ENCODE measurements around the gene ZEB1.
"Not testable (repeated sequence)": the region's sequence is repeated elsewhere in the genome, so short reads cannot be mapped to it uniquely, and the experiment has no call there.

Gene ZEB1

DNA sequence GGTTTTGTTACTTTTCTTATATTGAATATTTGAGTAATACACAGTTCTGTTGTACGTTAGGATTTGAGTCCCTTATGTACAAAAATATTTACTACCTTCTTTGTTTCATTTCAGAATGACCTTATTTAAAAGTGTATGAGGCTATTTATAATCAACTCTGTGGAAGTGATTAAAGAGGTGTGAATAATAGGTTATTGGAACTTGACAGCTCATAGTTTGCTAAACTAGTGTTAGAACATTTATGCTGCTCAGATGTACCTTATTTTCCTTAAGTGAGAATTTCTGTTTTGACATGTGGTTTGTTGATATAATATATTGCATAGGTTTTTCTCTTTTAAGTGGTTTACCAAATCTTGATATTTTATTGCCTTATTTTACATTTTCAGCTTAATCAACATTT lies 105.5 kb downstream of the ZEB1 start:
- no peaks in the 10 kb centered on the region for H3K4me1 ChIP-seq (ENCODE audit: insufficient read depth, low read length)
- no peaks in the 10 kb centered on the region for H3K36me3 ChIP-seq (ENCODE audit: insufficient read depth, low read length)
- H3K27me3 ChIP-seq (ENCODE audit: insufficient read depth, low read length) = no peaks in the 10 kb centered on the region
- no peak overlapping the region for H3K9ac ChIP-seq (ENCODE audit: low read depth, low read length)
- H3K9me3 ChIP-seq (ENCODE audit: insufficient read depth, low read depth, low read length) = no peaks in the 10 kb centered on the region
- no CpG with 5 or more reads among the region's 1 CpG for WGBS
- H3K27ac ChIP-seq (ENCODE audit: low read depth, low read length) = no peak overlapping the region
- no peak overlapping the region for H3K4me3 ChIP-seq (ENCODE audit: low read length)

DNA sequence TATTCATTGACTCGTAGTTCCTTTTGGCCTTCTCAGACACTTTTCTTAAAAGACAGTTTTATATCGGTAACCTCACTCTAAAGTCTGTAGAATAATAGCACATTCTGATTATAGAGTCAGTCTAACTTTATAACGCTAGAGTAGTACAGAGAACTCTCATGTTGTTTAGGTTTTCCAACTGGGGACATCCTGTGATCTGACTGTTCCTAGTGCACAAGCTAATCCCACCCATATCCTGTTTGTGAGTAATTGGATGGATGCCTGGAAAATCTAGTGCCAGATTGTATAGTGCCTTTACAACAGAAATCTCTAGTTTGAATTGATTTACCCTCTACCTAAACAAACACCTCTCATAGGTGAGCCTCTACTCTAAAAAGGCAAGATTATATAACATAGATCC lies 107.4 kb downstream of the ZEB1 start:
- H3K27me3 ChIP-seq (ENCODE audit: insufficient read depth, low read length) = no peaks in the 10 kb centered on the region
- no peak overlapping the region for H3K9ac ChIP-seq (ENCODE audit: low read depth, low read length)
- WGBS = 93% methylated on average over 2 of the region's 3 CpGs
- no peaks in the 10 kb centered on the region for H3K4me1 ChIP-seq (ENCODE audit: insufficient read depth, low read length)
- H3K27ac ChIP-seq (ENCODE audit: low read depth, low read length) = no peak overlapping the region
- no peaks in the 10 kb centered on the region for H3K36me3 ChIP-seq (ENCODE audit: insufficient read depth, low read length)
- no peaks in the 10 kb centered on the region for H3K9me3 ChIP-seq (ENCODE audit: insufficient read depth, low read depth, low read length)
- no peak overlapping the region for H3K4me3 ChIP-seq (ENCODE audit: low read length)

DNA sequence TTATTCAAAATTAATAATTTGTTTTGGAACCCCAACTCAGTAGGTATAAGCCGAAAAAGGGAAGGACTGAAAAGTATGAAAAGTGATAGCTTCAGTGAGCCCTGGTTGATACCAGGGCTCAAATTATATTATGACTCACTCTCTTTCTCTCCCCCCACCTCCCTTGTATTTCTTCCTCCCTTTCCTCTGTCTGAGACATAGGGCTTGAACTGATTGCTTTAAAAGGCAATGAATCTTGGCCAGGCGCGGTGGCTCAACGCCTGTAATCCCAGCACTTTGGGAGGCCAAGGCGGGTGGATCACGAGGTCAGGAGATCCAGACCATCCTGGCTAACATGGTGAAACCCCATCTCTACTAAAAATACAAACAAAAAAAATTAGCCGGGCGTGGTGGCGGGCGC lies 108.3 kb downstream of the ZEB1 start:
- H3K9me3 ChIP-seq (ENCODE audit: insufficient read depth, low read depth, low read length); H3K4me1 ChIP-seq (ENCODE audit: insufficient read depth, low read length); H3K4me3 ChIP-seq (ENCODE audit: low read length); H3K9ac ChIP-seq (ENCODE audit: low read depth, low read length); H3K27ac ChIP-seq (ENCODE audit: low read depth, low read length); H3K27me3 ChIP-seq (ENCODE audit: insufficient read depth, low read length); H3K36me3 ChIP-seq (ENCODE audit: insufficient read depth, low read length): not testable (repeated sequence)
- 93% methylated on average over 10 of the region's 10 CpGs for WGBS

DNA sequence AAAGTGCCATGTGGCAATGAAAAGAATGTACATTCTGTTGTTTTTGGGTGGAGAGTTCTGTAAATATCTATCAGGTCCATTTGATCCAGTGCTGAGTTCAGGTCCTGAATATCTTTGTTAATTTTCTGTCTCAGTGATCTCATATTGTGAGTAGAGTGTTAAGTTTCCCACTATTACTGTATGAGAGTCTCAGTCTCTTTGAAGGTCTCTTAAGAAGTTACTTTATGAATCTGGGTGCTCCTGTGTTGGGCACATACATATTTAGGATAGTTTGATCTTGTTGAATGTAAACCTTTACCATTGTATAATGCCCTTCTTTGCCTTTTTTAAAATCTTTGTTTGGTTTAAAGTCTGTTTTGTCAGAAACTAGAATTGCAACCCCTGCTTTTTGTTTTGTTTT lies 109.5 kb downstream of the ZEB1 start:
- not testable (repeated sequence) for H3K27me3 ChIP-seq (ENCODE audit: insufficient read depth, low read length); H3K4me3 ChIP-seq (ENCODE audit: low read length); H3K36me3 ChIP-seq (ENCODE audit: insufficient read depth, low read length); H3K9me3 ChIP-seq (ENCODE audit: insufficient read depth, low read depth, low read length); H3K9ac ChIP-seq (ENCODE audit: low read depth, low read length); H3K27ac ChIP-seq (ENCODE audit: low read depth, low read length); H3K4me1 ChIP-seq (ENCODE audit: insufficient read depth, low read length)

DNA sequence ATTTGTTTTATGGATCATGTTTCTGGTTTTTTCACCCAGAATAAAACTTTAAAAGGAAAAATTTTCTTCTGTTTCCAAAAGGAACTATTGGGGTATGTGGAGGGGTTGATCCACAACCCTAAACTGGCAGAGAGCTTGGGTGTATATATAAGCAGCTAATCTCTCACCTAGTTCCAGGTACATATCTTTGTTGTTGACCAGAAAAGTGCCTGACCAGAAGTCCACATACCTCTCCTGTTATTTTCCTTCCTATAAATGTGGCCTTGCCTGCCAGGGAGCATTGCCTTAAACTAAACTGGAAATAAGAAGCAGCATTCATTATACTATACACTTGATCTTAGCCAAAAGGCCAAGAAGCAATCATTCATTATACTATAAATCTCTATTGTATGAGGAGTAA lies 112.0 kb downstream of the ZEB1 start:
- H3K9ac ChIP-seq (ENCODE audit: low read depth, low read length) = no peak overlapping the region

DNA sequence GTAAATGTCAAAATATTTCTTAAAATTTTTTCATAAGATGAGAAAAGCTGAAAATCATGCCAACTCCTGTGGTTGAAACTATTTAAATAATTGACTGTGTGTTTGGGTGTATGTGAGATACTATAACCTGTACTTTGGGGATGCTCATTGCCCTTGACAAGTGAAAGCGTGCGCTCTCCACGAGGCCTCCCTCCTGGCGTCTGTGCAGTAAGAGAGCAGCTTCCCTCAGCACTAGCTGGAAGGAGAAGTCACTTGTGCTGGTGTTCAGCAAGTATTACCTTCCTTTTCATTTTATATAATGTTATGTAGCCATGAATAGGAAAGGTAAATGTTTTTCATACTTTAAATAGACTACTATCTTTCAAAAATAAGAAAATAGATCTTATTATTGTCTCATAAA lies 118.9 kb downstream of the ZEB1 start:
- Histone ChIP-seq H3K4me3 (ENCODE audit: low read length) (no peak overlapping the region), H3K4me1 (ENCODE audit: insufficient read depth, low read length) (no peaks in the 10 kb centered on the region)
- 93% methylated on average over 4 of the region's 4 CpGs for WGBS

More for the DNA sequence above, 112.0 kb downstream of the ZEB1 start:
- Histone ChIP-seq H3K36me3 (ENCODE audit: insufficient read depth, low read length) (no peaks in the 10 kb centered on the region), H3K27ac (ENCODE audit: low read depth, low read length) (no peak overlapping the region), H3K4me1 (ENCODE audit: insufficient read depth, low read length) (no peaks in the 10 kb centered on the region), H3K9me3 (ENCODE audit: insufficient read depth, low read depth, low read length) (no peaks in the 10 kb centered on the region), H3K4me3 (ENCODE audit: low read length) (no peak overlapping the region), H3K27me3 (ENCODE audit: insufficient read depth, low read length) (no peaks in the 10 kb centered on the region)

DNA sequence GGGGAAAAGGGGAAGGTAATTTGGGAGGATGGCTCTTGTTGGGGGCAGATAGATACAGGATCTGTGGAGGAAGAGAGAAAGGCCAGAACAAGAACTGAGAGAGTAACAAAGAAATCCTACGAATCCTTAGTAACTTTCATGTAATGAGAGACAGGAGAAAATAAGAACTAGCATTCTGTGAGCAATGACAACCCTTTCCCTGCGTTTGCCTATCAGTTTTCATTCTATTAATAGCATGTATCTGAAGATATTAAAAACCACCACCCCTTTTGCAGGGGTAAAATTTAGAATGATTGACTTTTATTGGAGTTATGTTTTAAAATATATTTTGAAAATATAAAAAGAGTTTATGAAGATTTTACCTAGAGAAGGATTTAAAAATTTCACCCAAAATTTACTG lies 132.8 kb downstream of the ZEB1 start:
- H3K27ac ChIP-seq (ENCODE audit: low read depth, low read length) = no peak overlapping the region
- no peak overlapping the region for H3K9ac ChIP-seq (ENCODE audit: low read depth, low read length)
- H3K4me1 ChIP-seq (ENCODE audit: insufficient read depth, low read length) = no peaks in the 10 kb centered on the region
- H3K4me3 ChIP-seq (ENCODE audit: low read length) = no peak overlapping the region
- no peaks in the 10 kb centered on the region for H3K27me3 ChIP-seq (ENCODE audit: insufficient read depth, low read length)
- 92% methylated on average over 1 of the region's 2 CpGs for WGBS
- H3K36me3 ChIP-seq (ENCODE audit: insufficient read depth, low read length) = no peaks in the 10 kb centered on the region
- H3K9me3 ChIP-seq (ENCODE audit: insufficient read depth, low read depth, low read length) = no peaks in the 10 kb centered on the region

More for the DNA sequence above, 118.9 kb downstream of the ZEB1 start:
- no peak overlapping the region for H3K9ac ChIP-seq (ENCODE audit: low read depth, low read length)
- H3K9me3 ChIP-seq (ENCODE audit: insufficient read depth, low read depth, low read length) = no peaks in the 10 kb centered on the region
- H3K27ac ChIP-seq (ENCODE audit: low read depth, low read length) = no peak overlapping the region
- H3K36me3 ChIP-seq (ENCODE audit: insufficient read depth, low read length) = no peaks in the 10 kb centered on the region
- H3K27me3 ChIP-seq (ENCODE audit: insufficient read depth, low read length) = no peaks in the 10 kb centered on the region

DNA sequence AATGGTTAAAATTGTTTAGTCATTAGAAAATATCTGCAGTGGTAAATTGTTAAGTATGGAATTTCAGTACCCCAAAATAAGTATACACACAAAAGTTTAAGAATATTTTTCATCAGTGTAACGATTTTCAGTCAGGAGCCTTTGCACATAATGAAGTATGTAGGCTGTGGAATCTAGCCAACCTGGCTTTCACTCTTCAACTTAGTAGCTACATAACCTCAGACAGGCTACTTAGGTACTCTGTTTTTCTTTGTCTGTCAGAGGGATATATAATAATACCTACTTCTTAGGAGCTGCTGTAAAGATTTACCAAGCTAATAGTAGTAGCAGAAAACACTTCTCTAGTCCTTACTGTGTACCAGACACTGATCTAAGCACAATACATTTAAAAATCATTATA lies 137.5 kb downstream of the ZEB1 start:
- no CpG with 5 or more reads among the region's 1 CpG for WGBS
- Histone ChIP-seq H3K36me3 (ENCODE audit: insufficient read depth, low read length) (no peaks in the 10 kb centered on the region), H3K27ac (ENCODE audit: low read depth, low read length) (no peak overlapping the region), H3K9me3 (ENCODE audit: insufficient read depth, low read depth, low read length) (no peaks in the 10 kb centered on the region), H3K27me3 (ENCODE audit: insufficient read depth, low read length) (no peaks in the 10 kb centered on the region), H3K9ac (ENCODE audit: low read depth, low read length) (no peak overlapping the region), H3K4me1 (ENCODE audit: insufficient read depth, low read length) (no peaks in the 10 kb centered on the region), H3K4me3 (ENCODE audit: low read length) (no peak overlapping the region)

DNA sequence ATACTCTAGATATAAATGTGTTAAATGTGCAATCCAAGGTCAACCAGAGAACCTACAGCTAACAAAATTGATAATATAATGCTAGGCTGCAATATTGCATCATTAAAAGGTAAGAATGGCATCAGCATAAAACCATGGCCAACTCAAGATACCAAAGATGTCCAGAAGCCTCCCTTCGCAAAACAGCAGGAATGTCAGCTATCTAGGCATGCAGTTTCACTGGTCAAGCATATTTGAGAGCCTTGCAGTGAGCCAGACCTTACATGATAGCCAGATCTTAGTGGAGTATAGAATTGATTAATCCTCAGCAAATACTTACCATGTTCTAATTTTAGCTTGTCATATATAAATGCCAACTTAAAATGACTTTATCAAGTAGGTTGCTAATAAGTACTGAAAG lies 138.8 kb downstream of the ZEB1 start:
- no peak overlapping the region for H3K27ac ChIP-seq (ENCODE audit: low read depth, low read length)
- no peaks in the 10 kb centered on the region for H3K36me3 ChIP-seq (ENCODE audit: insufficient read depth, low read length)
- no peaks in the 10 kb centered on the region for H3K27me3 ChIP-seq (ENCODE audit: insufficient read depth, low read length)
- no peaks in the 10 kb centered on the region for H3K4me1 ChIP-seq (ENCODE audit: insufficient read depth, low read length)
- no peaks in the 10 kb centered on the region for H3K9me3 ChIP-seq (ENCODE audit: insufficient read depth, low read depth, low read length)
- WGBS = 95% methylated on average over 1 of the region's 1 CpG
- H3K4me3 ChIP-seq (ENCODE audit: low read length) = no peak overlapping the region
- H3K9ac ChIP-seq (ENCODE audit: low read depth, low read length) = no peak overlapping the region

DNA sequence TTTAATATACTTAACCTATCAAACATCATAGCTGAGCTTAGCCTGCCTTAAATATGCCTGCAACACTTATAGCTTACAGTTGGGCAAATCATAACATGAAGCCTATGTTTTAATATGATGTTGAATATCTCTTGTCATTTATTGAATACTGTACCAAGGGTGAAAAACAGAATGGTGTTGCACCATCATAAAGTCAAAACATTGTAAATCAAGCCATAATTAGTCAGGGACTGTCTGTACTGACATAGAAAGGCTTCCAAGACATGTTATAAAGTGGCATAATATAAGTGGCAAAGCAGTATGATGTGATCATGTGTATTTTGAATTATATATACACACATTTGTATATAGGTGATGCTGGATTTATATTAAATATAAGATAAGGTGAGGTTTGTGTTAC lies 140.0 kb downstream of the ZEB1 start:
- no peak overlapping the region for H3K27ac ChIP-seq (ENCODE audit: low read depth, low read length)
- H3K9ac ChIP-seq (ENCODE audit: low read depth, low read length) = no peak overlapping the region
- H3K9me3 ChIP-seq (ENCODE audit: insufficient read depth, low read depth, low read length) = 0 out of 2 replicates have a peak, but pooled peaks cover 4% of the 10 kb centered on the region
- no peak overlapping the region for H3K4me3 ChIP-seq (ENCODE audit: low read length)
- no peaks in the 10 kb centered on the region for H3K36me3 ChIP-seq (ENCODE audit: insufficient read depth, low read length)
- H3K4me1 ChIP-seq (ENCODE audit: insufficient read depth, low read length) = no peaks in the 10 kb centered on the region
- no peaks in the 10 kb centered on the region for H3K27me3 ChIP-seq (ENCODE audit: insufficient read depth, low read length)

DNA sequence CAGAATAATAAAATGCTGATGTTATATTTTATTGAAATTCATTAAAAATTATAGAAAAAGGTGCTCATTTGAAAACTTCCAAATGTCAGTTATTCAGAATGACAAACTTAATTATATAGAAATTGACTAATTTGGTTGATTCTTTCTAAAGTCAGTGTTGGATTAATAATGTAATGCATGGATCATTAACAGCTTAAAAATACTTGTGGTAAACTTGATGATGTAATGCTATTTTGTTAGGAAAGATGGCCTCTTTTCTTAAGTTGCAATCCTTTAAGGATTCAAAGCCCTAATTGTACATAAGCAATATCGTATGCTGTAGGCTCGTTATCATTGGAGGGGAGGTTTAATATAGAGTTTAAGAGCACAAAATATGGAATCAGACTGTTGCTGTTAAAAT lies 141.2 kb downstream of the ZEB1 start:
- Histone ChIP-seq H3K4me3 (ENCODE audit: low read length) (no peak overlapping the region), H3K27ac (ENCODE audit: low read depth, low read length) (no peak overlapping the region), H3K9ac (ENCODE audit: low read depth, low read length) (no peak overlapping the region), H3K36me3 (ENCODE audit: insufficient read depth, low read length) (no peaks in the 10 kb centered on the region), H3K27me3 (ENCODE audit: insufficient read depth, low read length) (no peaks in the 10 kb centered on the region), H3K9me3 (ENCODE audit: insufficient read depth, low read depth, low read length) (peaks cover 11% of the 10 kb centered on the region; the same call in 1 of the 2 replicates), H3K4me1 (ENCODE audit: insufficient read depth, low read length) (no peaks in the 10 kb centered on the region)
- 92% methylated on average over 2 of the region's 2 CpGs for WGBS

DNA sequence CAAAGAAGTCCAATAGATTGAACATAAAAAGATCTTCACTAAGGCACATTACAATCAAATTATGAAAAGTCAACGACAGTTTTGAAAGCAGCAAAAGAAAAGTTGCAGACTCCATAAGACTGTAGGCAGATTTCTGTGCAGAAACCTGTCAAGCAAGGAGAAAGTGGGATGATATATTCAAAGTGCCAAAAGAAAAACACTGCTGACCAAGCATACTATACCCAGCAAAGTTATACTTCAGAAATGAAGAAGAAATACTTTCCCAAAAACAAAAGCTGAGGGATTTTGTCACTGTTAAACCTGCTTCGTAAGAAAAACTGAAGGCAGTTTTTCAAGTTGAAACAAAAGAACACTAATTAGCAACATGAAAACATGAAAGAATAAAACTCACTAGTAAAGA lies 145.5 kb downstream of the ZEB1 start:
- Histone ChIP-seq H3K9ac (ENCODE audit: low read depth, low read length) (no peak overlapping the region), H3K9me3 (ENCODE audit: insufficient read depth, low read depth, low read length) (peaks cover 15% of the 10 kb centered on the region; the same call in 1 of the 2 replicates), H3K36me3 (ENCODE audit: insufficient read depth, low read length) (no peaks in the 10 kb centered on the region), H3K27me3 (ENCODE audit: insufficient read depth, low read length) (no peaks in the 10 kb centered on the region), H3K27ac (ENCODE audit: low read depth, low read length) (no peak overlapping the region), H3K4me3 (ENCODE audit: low read length) (no peak overlapping the region), H3K4me1 (ENCODE audit: insufficient read depth, low read length) (no peaks in the 10 kb centered on the region)
- WGBS = 98% methylated on average over 2 of the region's 2 CpGs

Data from HUES64 (cell line).